VCaP (cell line): ENCODE results near the gene LAMP5.

Experiments
- H3K27ac ChIP-seq: fragments of 450-650 bp; 2 replicates; pipeline ENCODE4 v1.5.1; 2017
- TF ChIP-seq, protein P1 (sequence below): fragments of 450-650 bp; conservative IDR thresholded peaks from 2 replicates; pipeline ENCODE4 v1.5.1; 2017; ENCODE audit warnings: mild to moderate bottlenecking, moderate library complexity

The LAMP5 gene

DNA sequence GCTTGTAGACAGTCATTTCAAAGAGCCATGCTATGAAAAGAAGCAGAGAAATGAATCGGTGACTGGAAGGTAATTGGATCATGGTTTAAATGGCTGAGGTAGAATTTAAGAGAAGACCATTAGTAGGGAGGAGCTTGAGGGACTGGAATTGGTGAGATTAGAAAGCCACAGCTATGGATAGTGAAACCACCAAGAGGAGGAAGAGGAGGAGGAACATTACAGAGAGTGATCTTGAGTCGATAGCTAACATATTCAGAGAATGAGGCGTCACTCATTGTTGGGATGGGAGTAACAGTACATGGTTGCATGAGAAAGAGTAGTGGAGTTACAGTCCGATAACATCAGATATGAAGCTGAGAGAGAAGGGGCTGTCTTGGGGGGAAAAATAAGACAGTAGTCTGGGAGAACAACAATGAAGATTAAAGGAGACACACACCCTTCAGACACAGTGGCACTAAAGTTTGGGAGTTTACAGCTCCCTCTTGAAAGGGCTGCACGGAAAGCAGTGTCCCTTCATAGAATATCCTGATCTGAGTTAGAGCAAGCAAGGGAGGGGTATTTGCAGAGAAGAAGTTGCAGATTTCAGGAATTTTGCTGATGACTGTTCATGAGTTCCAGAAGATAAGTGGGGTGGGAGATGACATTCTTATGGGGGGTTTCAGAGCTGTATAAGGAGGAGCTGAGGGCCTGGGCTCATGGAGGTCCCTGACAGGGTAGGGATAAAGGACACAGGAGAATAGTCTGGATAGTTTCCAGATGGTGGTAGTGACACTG lies 15.1 kb upstream of the LAMP5 start:
- TF ChIP-seq, protein P1, sequence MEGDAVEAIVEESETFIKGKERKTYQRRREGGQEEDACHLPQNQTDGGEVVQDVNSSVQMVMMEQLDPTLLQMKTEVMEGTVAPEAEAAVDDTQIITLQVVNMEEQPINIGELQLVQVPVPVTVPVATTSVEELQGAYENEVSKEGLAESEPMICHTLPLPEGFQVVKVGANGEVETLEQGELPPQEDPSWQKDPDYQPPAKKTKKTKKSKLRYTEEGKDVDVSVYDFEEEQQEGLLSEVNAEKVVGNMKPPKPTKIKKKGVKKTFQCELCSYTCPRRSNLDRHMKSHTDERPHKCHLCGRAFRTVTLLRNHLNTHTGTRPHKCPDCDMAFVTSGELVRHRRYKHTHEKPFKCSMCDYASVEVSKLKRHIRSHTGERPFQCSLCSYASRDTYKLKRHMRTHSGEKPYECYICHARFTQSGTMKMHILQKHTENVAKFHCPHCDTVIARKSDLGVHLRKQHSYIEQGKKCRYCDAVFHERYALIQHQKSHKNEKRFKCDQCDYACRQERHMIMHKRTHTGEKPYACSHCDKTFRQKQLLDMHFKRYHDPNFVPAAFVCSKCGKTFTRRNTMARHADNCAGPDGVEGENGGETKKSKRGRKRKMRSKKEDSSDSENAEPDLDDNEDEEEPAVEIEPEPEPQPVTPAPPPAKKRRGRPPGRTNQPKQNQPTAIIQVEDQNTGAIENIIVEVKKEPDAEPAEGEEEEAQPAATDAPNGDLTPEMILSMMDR: no peak
- H3K27ac ChIP-seq: no peak overlapping the region

DNA sequence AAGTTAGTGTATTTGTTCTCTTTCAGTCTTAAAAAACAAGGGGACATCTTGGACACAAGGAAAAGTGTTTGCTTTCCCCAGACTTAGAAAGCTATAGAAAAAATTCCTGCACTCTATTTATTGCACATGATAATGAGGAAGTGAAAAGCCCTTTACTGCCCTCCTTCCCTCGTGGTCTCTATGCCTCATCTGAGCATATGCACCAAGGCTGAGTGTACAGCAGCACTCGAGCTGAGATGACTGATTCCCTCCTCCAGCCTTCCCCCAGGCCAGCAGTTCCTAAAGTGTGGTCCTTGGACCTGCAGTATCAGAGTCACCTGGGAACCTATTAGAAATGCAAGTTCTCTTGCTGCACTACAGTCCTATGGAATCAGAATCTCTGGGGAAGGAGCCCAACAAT lies 14.3 kb upstream of the LAMP5 start:
- no peak overlapping the region for H3K27ac ChIP-seq
- TF ChIP-seq, protein P1: no peak

DNA sequence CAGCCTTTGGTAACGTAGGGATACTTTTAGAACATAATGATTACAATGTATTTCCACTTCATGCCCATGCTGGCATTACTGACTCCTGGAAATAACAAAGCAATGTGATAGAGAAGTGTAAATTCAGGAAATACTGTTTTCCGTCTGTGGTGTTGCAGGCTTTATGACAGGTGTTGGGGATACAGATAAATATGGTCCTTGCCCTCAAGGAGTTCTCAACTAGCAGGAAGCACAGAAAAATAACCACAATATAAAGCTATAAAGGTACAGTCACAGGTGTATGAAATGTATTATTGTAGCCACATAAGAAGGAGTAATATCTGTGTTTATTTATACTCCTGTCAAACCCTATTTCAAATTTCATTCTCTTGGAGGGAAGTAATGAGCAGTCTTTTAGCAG lies 12.9 kb upstream of the LAMP5 start:
- H3K27ac ChIP-seq: no peak overlapping the region
- TF ChIP-seq, protein P1: no peak

DNA sequence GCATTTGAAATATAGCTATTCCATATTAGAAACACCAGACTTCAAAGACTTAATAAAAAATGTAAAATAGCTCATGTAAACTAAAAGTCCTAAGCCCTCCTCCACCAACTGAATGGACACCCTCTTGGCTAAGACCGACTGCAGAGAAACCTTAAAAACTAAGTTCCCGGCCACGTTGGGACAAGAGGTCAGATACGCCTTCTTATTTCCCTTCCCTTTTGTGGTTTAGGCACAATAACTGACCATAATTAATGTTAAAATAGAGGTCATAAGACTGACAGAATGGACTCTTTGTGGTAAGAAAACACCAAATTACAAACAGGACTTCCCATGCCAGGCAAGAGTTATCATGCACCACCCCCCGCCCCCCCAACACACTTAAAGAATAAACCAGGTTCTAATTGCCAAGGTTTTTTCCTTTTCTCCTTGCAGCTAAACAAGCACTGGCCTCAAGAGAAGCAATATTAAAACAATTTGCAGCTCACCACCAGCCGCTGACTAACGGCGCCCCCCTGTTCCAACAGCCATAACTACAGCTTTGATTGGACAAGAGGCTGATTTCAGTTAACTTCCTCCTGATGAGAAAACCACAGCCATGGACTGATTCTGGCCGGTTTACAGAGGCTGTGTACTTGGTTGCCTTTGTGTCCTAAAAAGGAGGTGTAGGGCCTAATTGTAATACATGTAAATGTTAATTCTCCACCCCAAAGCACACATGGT lies 10.7 kb upstream of the LAMP5 start:
- TF ChIP-seq, protein P1: no peak

DNA sequence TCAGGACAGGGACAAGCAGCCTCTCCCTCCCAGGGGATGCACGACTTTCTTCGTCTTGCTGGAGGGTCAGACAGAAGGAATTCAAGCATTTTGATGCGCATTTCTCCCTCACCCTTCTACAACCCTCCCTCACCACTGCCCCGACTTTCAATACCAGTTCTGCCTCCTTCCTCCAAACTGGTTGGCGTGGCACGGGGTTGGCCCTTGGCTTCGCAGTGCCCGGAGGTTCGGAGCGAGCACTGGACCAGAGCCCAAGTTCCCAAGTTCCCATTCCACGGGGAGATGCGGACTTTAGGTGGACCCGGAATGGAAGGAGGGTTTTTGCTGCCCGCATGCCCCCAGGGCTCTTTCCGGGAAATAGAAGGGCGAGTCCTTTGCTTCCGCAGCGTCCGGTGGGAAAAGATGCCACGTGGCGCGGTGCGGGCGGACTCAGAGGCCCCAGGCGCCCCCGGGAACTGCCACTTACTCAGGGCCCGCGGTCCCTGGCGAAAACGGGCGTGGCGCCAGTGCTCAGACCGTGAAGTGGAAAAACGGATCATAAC lies 8.0 kb upstream of the LAMP5 start:
- TF ChIP-seq, protein P1: no peak
- no peak overlapping the region for H3K27ac ChIP-seq

More for the DNA sequence above, 10.7 kb upstream of the LAMP5 start:
- no peak overlapping the region for H3K27ac ChIP-seq

DNA sequence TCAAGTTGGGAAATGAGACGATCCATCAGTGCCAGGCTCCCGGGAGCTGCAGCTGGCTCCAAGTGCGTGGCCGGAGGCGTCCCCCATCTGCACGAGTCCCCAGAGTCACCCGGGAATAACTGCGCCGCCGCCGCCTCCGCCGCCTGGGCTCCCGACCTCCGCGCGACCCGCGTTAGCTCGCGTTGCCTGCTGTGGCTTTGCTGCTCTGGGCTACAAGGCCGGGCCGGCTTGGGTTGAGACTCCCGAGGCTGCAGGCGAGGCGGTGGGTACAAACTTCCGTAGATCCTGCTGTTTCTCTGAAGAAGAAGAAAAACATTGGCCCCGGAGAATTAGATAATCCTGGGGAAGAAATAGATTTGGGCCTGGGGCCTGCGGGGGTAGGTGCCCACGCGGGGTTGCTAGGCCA lies 7.4 kb upstream of the LAMP5 start:
- TF ChIP-seq, protein P1: no peak
- H3K27ac ChIP-seq: no peak overlapping the region

DNA sequence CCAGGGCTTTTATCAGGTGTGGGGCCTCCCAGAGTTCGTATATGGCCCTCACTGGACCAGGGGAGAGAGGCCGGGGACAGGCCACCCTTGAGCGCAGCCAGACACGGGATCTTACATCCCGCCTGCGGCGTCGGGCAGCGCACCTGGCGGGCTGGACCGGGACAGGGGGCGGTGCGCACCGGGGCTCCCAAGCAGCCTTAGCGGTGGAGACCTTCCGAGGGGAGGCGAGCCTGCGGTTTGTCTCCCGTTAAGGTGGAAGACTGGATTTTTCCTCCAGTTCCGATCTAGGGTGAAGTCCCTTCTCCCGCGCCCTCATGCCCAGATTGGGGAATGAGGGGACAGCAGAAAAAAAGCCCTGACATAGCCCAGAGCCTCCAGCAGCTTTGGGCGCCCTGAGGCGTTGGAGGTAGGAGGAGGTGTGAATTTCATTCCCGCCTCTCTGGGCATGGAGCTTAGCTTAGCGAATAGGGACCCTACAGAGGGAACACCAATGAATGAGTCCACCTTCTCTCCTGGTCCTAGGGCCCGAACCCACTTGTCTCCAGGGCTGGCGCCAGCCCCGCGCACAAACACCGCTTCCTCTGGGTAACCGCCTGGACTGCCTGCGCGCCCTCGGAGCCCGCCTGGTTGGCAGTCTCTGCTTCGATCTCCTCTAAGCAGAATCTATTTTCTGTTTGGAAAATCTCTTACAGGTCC lies 6.7 kb upstream of the LAMP5 start:
- TF ChIP-seq, protein P1: no peak
- H3K27ac ChIP-seq: no peak overlapping the region
